ENCODE measurements around the gene BRPF3.
A peak's percentile ranks its signal among the peaks of the same experiment; 100 is the strongest.

The BRPF3 gene

DNA sequence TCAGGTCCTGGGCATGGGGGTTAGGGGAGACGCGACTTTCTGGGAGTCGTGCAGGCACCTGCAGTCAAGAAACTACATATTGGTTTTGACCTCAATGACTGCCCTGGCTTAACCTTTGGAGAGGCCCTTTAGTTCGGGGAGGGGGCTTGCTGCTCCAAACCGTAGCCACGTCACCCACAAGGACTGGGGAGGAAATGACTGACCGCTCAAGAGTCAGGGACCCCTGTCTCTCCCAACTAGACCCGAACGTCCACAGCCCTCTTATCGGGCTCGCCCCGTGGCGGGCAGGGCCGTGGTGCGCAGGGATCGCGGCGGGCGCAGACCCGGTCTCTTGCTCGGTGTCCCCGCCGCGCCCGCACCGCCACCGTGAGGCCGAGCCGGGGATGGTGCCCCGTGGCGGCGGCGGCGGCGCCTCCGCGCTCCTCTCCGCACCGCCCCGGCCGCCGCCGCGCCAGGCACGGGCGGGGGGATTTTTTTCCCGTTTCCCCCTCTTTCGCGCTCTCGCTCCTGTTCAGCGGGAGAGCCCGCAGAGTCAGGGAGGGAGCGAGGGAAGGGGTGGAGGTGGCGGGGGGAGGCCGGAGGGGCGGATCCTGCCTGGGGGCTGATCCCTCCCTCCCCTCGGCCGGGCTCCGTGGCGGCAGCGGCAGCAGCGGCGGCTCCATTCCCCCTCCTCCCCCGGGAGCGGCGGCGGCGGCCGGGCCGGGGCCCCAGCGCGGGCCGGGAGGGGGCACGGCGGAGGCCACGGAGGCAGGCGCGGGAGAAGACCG, at the start of gene BRPF3:
Gene BRPF3, plus strand, starts transcription at position 632 of the 767 bp plus-strand sequence. CDS start 3,579 bp downstream, outside the sequence.
- peak; percentile 39 to 44 for DNase-seq (ENCODE audit: low read depth in 2 of 2)

- no peak for DNase-seq (ENCODE audit: low read depth in 2 of 2)
These were observed 49.2 kb upstream of the BRPF3 start for GRCh38 chr6:36147294-36147693.

- DNase-seq (ENCODE audit: low read depth in 2 of 2), result no peak
These were observed 47.1 kb upstream of the BRPF3 start for GRCh38 chr6:36149476-36149875.

DNA sequence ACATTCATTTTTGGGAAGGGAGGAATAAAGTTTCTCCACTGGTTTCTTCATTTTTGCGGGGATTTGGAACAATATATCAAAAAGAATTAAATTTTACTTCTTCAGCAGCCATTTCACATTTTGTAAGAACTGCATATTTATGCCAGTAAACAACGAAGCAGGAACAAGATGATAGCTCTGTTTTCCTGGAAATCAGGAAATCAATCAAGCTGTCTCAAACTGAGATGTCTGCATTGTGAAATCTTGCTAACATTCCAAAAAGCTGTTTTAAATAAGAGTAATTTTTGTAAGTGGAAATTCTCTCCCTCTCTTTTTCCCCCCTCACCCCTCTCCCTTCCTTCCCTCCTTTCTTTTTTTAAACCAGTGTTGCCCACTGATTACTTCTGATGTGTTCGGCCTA, 46.3 kb upstream of the BRPF3 start:
- no peak for DNase-seq (ENCODE audit: low read depth in 2 of 2)

GRCh38 chr6:36154286-36154685, 42.3 kb upstream of the BRPF3 start:
- DNase-seq (ENCODE audit: low read depth in 2 of 2), result no peak

DNA sequence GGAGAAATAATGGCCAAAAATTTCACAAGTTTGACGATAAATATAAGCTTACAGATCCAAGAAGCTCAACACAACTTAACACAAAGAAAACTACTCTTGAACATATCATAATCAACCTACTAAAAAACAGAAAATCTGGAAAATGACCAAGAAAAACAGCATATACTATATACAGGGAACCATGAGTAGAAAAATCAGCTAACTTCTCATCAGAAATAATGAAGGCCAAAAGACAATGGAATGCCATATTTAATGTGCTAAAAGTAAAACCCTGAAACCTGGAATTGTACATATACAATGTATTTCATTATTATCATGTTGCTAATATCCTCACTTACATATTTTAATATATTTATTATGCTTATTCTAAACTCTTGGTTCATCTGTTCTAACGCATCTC, 40.9 kb upstream of the BRPF3 start:
- no peak for DNase-seq (ENCODE audit: low read depth in 2 of 2)

GRCh38 chr6:36160147-36160760, 36.3 kb upstream of the BRPF3 start:
- no peak for DNase-seq (ENCODE audit: low read depth in 2 of 2)

- no peak for DNase-seq (ENCODE audit: low read depth in 2 of 2)
These were observed 27.2 kb upstream of the BRPF3 start for GRCh38 chr6:36169023-36170007.

- no peak for DNase-seq (ENCODE audit: low read depth in 2 of 2)
These were observed 25.8 kb upstream of the BRPF3 start for GRCh38 chr6:36170704-36171103.

DNA sequence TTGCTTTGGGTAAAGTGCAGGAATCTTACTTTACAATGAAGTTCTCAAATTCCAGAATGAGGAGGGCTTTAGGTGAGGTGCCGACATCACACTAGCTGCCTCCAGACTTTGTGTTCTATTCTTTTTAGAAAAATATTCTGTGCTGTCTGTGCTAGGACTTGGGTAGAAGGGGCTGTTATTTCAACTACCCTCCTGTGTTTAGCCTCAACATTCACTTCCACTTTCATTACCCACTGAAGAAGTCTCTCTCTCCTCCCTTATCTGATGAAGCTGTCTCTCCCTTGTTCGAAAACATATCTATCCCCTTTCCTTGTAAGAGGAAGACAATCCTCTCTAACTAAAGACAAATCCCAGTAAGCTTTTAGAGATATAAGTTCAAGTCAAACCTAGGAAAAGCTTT, 25.0 kb upstream of the BRPF3 start:
- no peak for DNase-seq (ENCODE audit: low read depth in 2 of 2)

- DNase-seq (ENCODE audit: low read depth in 2 of 2), result no peak
These were observed 19.4 kb upstream of the BRPF3 start for GRCh38 chr6:36177166-36177565.

DNA sequence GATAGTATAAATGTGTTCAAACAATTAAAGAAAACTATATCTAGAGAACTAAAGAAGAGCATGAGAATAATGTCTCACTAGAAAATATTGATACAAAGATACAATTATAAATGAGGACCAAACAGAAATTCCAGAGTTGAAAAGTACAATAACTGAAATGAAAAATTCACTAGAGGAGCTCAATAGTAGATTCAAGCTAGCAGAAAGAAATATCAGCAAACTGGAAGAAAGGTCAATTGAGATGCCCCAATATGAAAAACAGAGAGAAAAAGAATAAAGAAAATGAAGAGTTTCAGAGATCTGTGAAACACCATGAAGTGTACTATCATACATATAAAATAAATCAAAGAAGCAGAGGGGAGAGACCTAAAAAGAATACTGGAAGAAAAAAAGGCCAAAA, 18.0 kb upstream of the BRPF3 start:
- DNase-seq (ENCODE audit: low read depth in 2 of 2), result no peak

- DNase-seq (ENCODE audit: low read depth in 2 of 2), result no peak
These were observed 16.4 kb upstream of the BRPF3 start for GRCh38 chr6:36180126-36180525.

- no peak for DNase-seq (ENCODE audit: low read depth in 2 of 2)
These were observed 12.2 kb upstream of the BRPF3 start for GRCh38 chr6:36184311-36184710.

DNA sequence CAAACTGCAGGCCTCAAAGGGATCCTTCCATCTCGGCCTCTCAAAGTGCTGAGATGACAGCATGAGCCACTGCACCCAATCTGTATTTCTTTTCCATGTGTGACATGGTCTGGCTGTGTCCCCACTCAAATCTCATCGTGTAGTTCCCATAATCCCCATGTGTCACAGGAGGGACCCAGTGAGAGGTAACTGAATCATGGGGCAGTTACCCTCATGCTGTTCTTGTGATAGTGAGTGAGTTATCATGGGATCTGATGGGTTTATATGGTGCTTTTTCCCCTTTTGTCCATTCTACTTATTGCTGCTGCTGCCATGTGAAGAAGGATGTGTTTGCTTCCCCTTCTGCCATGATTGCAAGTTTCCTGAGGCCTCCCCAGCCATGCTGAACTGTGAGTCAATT, 10.3 kb upstream of the BRPF3 start:
- DNase-seq (ENCODE audit: low read depth in 2 of 2), result no peak

GRCh38 chr6:36187446-36187845, 9.1 kb upstream of the BRPF3 start:
- DNase-seq (ENCODE audit: low read depth in 2 of 2), result no peak

GRCh38 chr6:36195471-36196112, 952 bp upstream of the BRPF3 start:
- DNase-seq (ENCODE audit: low read depth in 2 of 2), result no peak

DNA sequence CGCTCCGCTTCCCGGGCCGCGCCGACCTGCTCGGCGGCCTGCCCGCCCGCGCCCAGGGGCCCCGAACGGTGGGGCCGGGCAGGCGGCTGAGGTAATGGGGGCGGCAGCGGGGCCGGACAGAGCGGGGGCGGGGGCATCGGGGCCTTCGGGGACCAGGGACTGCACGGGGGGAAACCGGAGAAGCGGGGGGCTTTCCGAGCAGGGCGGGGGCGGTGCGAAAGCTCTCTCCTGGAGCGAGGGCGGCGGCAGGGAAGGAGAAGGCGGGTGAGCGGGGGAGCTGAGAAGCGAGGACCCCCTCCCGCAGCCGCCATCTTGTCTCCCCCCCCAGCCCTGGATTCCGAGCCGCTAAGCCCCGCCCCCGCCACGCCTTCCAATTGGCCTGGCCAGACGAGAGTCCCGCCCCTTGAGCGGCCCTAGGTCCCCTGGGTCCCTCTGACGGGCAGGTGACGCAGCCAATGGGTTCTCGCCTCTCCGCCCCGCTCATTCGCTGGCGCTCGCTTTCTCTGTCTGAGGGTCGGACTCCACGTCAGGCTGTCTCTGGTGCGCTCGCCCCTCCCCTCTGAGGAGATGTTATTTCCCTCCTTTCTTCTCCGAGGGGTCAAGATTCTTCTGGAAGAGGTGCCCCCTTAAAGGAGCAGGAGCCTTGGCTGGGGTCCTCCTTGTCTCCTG, 470 bp downstream of the BRPF3 start:
- DNase-seq (ENCODE audit: low read depth in 2 of 2), result peak; percentile 99 to 100

DNA sequence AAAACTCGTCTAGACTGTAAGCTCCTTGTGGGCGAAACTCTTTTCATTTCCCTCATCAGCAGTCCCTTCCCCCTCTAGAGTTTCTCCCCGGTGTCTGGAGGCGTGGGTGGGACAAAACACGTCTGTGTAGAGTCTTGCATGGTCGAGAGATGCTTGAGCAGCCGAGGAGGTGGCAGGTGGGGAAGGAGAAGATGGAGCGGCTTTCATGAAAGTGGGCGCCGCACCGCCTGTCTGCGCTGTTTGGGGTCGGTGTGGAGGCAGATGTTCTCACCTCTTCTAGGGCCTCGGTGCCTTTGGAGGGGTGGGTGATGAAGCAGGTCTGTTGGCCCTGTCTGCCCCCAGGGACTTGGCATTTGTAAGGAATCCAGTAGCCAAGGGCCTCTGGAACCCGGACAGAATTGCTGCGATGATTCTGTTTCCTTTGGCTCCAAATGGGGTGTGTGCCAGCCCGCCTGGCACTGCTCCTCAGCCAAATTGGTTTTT, 1.2 kb downstream of the BRPF3 start:
- no peak for DNase-seq (ENCODE audit: low read depth in 2 of 2)

DNA sequence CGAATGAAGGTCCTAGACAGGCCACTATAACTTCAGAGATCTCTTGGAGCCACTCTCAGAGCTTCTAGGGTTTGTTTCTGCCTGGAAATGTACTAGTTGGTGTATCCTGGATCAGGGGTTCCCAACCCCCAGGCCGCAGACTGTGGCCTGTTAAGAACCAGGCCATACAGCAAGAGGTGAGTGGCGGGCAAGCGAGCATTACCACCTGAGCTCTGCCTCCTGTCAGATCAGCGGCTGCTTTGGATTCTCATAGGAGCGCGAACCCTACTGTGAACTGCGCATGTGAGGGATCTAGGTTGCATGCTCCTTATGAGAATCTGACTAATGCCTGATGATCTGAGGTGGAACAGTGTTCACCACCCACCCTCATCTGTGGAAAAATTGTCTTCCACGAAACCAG, 2.4 kb downstream of the BRPF3 start:
- no peak for DNase-seq (ENCODE audit: low read depth in 2 of 2)

All from activated CD8-positive, alpha-beta memory T cell treated with anti-CD3 and anti-CD28 coated beads for 4 hours (primary cell).